Suprapubic skin (tissue), 4 donors: ENCODE data around the gene DDX19B.

Source experiments
- EP300 ChIP-seq: sonication (generic); formaldehyde crosslinking; IDR thresholded peaks from one replicate; pipeline ENCODE4 v1.6.1; 2017; ENCODE audit warnings: antibody characterized with exemption
- POLR2A ChIP-seq, 2 donors: fragments of 450-650 bp; IDR thresholded peaks; one replicate each; pipeline ENCODE4 v1.6.1; 2017; ENCODE audit warnings: antibody characterized with exemption in 2 of 2, mild to moderate bottlenecking in 2 of 2, moderate library complexity in 2 of 2
- POLR2AphosphoS5 ChIP-seq, 3 donors: sonication (generic); formaldehyde crosslinking; IDR thresholded peaks; one replicate each; pipeline ENCODE4 v1.6.1; 2017; ENCODE audit warnings: antibody characterized with exemption in 3 of 3
- TF ChIP-seq, protein P1 (sequence below), 2 donors: fragments of 200-600 bp in 1 of 2; fragments of 450-650 bp in 1 of 2; sonication (generic) in 1 of 2; IDR thresholded peaks; one replicate each; pipeline ENCODE4 v1.5.1; 2016 to 2019; ENCODE audit warnings: antibody characterized with exemption in 2 of 2, mild to moderate bottlenecking in 1 of 2, moderate library complexity in 1 of 2

- no peak for TF ChIP-seq POLR2AphosphoS5 (IDR thresholded peaks at IDR 0.05)
- TF ChIP-seq POLR2A (IDR thresholded peaks at IDR 0.05) = no peak
- no peak for TF ChIP-seq EP300
- TF ChIP-seq, protein P1, sequence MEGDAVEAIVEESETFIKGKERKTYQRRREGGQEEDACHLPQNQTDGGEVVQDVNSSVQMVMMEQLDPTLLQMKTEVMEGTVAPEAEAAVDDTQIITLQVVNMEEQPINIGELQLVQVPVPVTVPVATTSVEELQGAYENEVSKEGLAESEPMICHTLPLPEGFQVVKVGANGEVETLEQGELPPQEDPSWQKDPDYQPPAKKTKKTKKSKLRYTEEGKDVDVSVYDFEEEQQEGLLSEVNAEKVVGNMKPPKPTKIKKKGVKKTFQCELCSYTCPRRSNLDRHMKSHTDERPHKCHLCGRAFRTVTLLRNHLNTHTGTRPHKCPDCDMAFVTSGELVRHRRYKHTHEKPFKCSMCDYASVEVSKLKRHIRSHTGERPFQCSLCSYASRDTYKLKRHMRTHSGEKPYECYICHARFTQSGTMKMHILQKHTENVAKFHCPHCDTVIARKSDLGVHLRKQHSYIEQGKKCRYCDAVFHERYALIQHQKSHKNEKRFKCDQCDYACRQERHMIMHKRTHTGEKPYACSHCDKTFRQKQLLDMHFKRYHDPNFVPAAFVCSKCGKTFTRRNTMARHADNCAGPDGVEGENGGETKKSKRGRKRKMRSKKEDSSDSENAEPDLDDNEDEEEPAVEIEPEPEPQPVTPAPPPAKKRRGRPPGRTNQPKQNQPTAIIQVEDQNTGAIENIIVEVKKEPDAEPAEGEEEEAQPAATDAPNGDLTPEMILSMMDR (IDR thresholded peaks at IDR 0.05) = no peak
These were observed 50.0 kb downstream of the DDX19B start for GRCh38 chr16:70348991-70349390.
